Stimulated activated CD8-positive, alpha-beta memory T cell treated with anti-CD3 and anti-CD28 coated beads, Interleukin-7, amount 100 ng/mL, for 24 hours (primary cell): ENCODE data around the gene UBR1.
"Not testable (repeated sequence)": the region's sequence is repeated elsewhere in the genome, so short reads cannot be mapped to it uniquely, and the experiment has no call there.

Experiments used
- DNase-seq: peaks from one replicate; pipeline ENCODE4 v3.0.0-alpha.2; 2020; ENCODE audit warnings: low read depth

UBR1 gene

GRCh38 chr15:43056696-43057095, 49.1 kb downstream of the UBR1 start:
- DNase-seq, result no peak

- DNase-seq, result no peak
Observed at GRCh38 chr15:43052860-43053259, 53.0 kb downstream of the UBR1 start.

- no peak for DNase-seq
Observed at GRCh38 chr15:43048935-43049334, 56.9 kb downstream of the UBR1 start.

GRCh38 chr15:43046484-43046883, 59.4 kb downstream of the UBR1 start:
- DNase-seq, result no peak

GRCh38 chr15:43042885-43043284, 63.0 kb downstream of the UBR1 start:
- no peak for DNase-seq

GRCh38 chr15:43041085-43041484, 64.8 kb downstream of the UBR1 start:
- not testable (repeated sequence) for DNase-seq

GRCh38 chr15:43035240-43035639, 70.6 kb downstream of the UBR1 start:
- DNase-seq, result not testable (repeated sequence)

DNA sequence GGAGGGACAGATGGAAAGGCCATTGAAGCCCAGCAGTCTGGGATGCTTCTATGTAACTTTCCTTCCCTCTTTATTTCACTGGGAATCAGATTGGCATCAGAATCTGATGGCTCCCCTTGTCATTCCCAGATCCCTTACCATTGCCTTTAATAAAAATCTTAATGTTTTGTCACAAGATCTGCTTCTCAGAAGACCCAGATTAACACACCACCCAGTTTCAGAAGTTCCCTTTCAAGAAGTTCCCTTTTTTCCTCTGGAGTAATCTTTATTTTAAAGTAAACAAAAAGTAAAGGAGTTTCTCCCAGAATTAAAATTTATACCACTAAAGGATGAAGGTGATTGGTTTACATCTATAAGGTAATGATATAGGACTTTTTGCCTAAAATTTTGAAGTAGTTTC, 76.4 kb downstream of the UBR1 start:
- DNase-seq, result no peak

- no peak for DNase-seq
Observed at GRCh38 chr15:43025150-43025549, 80.7 kb downstream of the UBR1 start.

GRCh38 chr15:43014671-43015070, 91.2 kb downstream of the UBR1 start:
- not testable (repeated sequence) for DNase-seq

DNA sequence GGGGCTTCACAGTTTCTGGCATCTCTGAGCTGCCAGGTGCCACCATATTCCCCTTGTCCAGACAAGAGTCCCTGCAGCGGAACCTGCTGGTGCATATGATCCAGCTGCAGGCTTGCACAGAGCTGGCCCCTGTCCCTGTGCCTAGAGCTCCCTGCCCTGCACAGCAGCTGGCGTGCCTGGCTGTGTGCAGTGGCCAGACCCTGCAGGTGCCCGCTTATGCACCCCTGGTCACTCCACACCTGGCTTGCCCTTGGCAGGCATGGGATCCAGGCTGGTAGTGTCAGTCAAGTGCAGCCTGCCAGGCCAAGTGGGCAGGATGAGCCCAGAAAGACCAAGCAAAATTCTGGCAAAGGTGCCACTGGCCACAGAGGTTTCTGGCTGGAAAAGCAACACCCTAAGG, 96.6 kb downstream of the UBR1 start:
- DNase-seq, result no peak

GRCh38 chr15:43008150-43008549, 97.7 kb downstream of the UBR1 start:
- DNase-seq, result no peak

GRCh38 chr15:43007551-43007950, 98.3 kb downstream of the UBR1 start:
- no peak for DNase-seq

DNA sequence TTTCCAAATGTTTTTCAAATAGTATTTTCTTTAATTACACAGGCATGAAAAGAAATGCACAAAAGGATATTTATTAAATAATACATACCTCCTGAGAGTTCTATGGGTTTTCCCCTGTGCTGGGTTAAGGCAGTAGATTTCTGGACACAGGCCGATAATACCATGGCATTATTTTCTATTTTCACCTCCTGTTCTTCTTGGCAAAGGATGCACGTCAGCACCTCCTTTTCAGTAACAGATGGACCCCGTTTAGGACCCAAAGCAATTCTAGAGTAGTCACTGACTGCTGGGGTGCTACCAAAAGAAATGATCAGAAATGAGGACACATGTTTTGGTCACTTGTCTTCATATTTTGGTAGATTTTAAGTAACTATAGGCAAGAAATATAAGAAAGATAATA, 98.8 kb downstream of the UBR1 start:
- DNase-seq, result no peak

DNA sequence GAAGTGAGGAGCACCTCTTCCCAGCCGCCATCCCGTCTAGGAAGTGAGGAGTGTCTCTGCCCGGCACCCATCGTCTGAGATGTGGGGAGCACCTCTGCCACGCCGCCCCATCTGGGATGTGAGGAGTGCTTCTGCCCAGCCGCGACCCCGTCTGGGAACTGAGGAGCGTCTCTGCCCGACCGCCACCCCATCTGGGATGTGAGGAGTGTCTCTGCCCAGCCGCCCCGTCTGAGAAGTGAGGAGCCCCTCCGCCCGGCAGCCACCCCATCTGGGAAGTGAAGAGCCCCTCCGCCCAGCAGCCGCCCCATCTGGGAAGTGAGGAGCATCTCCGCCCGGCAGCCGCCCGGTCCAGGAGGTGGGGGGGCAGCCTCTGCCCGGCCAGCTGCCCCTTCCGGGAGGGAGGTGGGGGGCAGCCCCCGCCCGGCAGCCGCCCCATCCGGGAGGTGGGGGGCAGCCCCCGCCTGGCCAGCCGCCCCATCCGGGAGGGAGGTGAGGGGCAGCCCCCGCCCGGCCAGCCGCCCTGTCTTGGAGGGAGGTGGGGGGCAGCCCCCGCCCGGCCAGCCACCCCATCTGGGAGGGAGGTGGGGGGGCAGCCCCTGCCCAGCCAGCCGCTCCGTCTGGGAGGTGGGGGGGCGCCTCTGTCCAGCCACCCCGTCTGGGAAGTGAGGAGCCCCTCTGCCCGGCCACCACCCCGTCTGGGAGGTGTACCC, 100.8 kb downstream of the UBR1 start:
- not testable (repeated sequence) for DNase-seq

GRCh38 chr15:42999201-42999779, 106.5 kb downstream of the UBR1 start:
- no peak for DNase-seq

- no peak for DNase-seq
Observed at GRCh38 chr15:42996871-42997270, 109.0 kb downstream of the UBR1 start.

GRCh38 chr15:42994546-42994945, 111.3 kb downstream of the UBR1 start:
- no peak for DNase-seq

- DNase-seq, result no peak
Observed at GRCh38 chr15:42992626-42993025, 113.2 kb downstream of the UBR1 start.

DNA sequence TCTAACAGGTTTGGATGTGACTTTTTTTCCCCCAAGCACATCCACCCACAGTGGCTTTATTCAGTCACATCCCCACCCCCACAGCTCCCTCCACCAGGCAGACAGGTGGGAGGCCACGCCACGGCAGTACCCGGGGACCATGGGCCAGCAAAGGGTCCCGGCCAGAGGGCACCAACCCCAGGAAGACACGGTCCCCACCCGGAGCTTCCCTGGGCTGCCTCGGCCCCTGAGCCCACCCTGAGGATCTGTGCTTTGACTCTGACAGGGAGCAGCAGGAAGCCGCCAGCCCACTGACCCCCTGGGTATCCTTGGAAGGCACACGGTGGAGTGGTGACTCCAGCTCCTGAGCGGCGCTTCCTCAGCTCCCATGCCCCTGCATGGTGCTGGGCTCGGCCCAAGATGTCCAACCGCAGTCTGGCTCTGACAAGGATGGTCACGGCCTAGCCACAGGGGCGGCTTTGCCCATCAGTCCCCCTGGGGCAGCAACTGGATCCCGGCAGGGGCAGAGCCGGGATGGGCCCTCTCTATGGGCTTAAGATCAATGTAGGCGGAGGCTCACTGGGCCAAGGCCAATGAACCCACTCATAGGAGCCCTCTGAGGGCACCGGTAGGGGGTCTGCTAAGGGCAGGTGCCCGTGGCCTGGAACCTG, 119.0 kb downstream of the UBR1 start:
- no peak for DNase-seq

DNA sequence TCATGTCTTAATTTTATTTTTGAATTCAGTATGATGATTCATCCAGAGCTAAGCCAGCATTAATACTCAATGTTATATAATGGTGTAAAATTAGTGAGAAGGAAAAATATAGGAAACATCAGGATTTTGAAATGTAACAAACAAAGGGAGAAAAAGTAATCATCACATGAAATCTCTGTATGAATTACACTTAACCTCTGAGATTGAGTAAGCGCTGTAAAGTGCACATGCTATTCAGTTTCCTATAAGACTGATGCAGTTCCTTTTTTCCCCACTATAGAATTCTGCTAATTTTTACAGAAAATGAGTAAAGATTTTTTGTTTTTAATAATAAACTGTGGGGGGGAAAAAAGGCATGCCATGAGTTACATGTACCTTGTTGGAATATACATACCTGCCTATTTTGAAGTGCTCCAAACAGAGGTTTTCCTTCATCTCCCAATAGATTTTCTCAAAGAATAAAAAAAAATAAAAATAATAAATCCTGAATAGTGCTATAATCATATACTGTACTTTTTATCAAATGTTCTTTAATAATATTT, 121.3 kb downstream of the UBR1 start:
- DNase-seq, result no peak

- not testable (repeated sequence) for DNase-seq
Observed at GRCh38 chr15:42979113-42979512, 126.7 kb downstream of the UBR1 start.

GRCh38 chr15:42974202-42974862, 131.5 kb downstream of the UBR1 start:
- DNase-seq, result no peak
